PC-9 (cell line): ENCODE measurements around the gene FAM149B1. TPM values are rescaled to one million over a fixed set of nuclear protein-coding genes. Genes with fewer than 3 reads are reported as not detected.

Experiments
- BruUV-seq: library from RNA; stranded (reverse); fragments of 400-500 nt; replicated peaks from 2 replicates; lab custom pipeline; 2021; lab: Mats Ljungman, UMichigan
- CTCF ChIA-PET: fragments of 300-600 bp; sonication (Branson Sonifier 250); formaldehyde crosslinking; loops from one replicate; lab custom pipeline; 2022; ENCODE audit warnings: antibody characterized with exemption; lab: Charles Lee
- POLR2A ChIA-PET: fragments of 300-600 bp; sonication (Branson Sonifier 250); formaldehyde crosslinking; loops from one replicate; lab custom pipeline; 2022; ENCODE audit warnings: antibody characterized with exemption; ENCODE audit not compliant: unreplicated experiment; lab: Charles Lee
- DNase-seq, 2 experiments: peaks; one replicate each; pipeline versions ENCODE4 v3.0.0 to v3.0.0-alpha.2; 2015 to 2022; ENCODE audit warnings: mixed read lengths in 1 of 2
- H2AFZ ChIP-seq: fragments of 200-600 bp; sonication (generic); 2 replicates; pipeline ENCODE4 v1.8.1; 2017; ENCODE audit warnings: antibody characterized with exemption
- H3F3A ChIP-seq: fragments of 200-600 bp; sonication (generic); 2 replicates; pipeline ENCODE4 v1.8.1; 2017; ENCODE audit warnings: antibody characterized with exemption, mild to moderate bottlenecking, low read depth; ENCODE audit not compliant: insufficient read depth
- H3K27ac ChIP-seq: fragments of 200-600 bp; sonication (generic); 2 replicates; pipeline ENCODE4 v1.6.1; 2016; ENCODE audit warnings: mixed run types
- H3K27me3 ChIP-seq: fragments of 200-600 bp; sonication (generic); 2 replicates; pipeline ENCODE4 v1.6.1; 2016; ENCODE audit warnings: low read depth, mixed run types; ENCODE audit not compliant: insufficient read depth
- H3K36me3 ChIP-seq: fragments of 200-600 bp; sonication (generic); 2 replicates; pipeline ENCODE4 v1.6.1; 2016; ENCODE audit warnings: low read depth, mixed run types
- H3K4me1 ChIP-seq: fragments of 200-600 bp; sonication (generic); replicated peaks from 2 replicates; pipeline ENCODE4 v1.6.1; 2016; ENCODE audit warnings: mixed run types; ENCODE audit not compliant: insufficient read depth
- H3K4me2 ChIP-seq: fragments of 200-600 bp; sonication (generic); 2 replicates; pipeline ENCODE4 v1.6.1; 2017; ENCODE audit warnings: mixed run types
- H3K4me3 ChIP-seq: fragments of 200-600 bp; sonication (generic); 2 replicates; pipeline ENCODE4 v1.6.1; 2016; ENCODE audit warnings: mixed run types
- H3K79me2 ChIP-seq: fragments of 200-600 bp; sonication (generic); 2 replicates; pipeline ENCODE4 v1.6.1; 2017; ENCODE audit warnings: low read depth, mixed run types
- H3K9me2 ChIP-seq: fragments of 200-600 bp; sonication (generic); 2 replicates; pipeline ENCODE4 v1.8.1; 2017; ENCODE audit warnings: mild to moderate bottlenecking; ENCODE audit not compliant: insufficient read depth
- H3K9me3 ChIP-seq: fragments of 200-600 bp; sonication (generic); 2 replicates; pipeline ENCODE4 v1.8.1; 2016; ENCODE audit warnings: low read depth; ENCODE audit not compliant: insufficient read depth
- H4K20me1 ChIP-seq: fragments of 200-600 bp; sonication (generic); 2 replicates; pipeline ENCODE4 v1.8.1; 2017; ENCODE audit not compliant: insufficient read depth
- EZH2 ChIP-seq: fragments of 200-600 bp; sonication (generic); IDR thresholded peaks from 2 replicates; pipeline ENCODE4 v1.8.0; 2017; ENCODE audit warnings: antibody characterized with exemption, low read depth
- intact Hi-C: fragments of 100-400 bp; cut with micrococcal nuclease; formaldehyde crosslinking; loops from one replicate; pipeline ENCODE4 v1.10.0; 2022; ENCODE audit not compliant: unreplicated experiment
- total RNA-seq: library from RNA; stranded (reverse); gene quantifications from 2 replicates; pipeline ENCODE4 v1.2.3, GENCODE V29; 2021
- TF ChIP-seq, protein P1 (sequence below): fragments of 200-600 bp; sonication (generic); conservative IDR thresholded peaks from 2 replicates; pipeline ENCODE4 v1.6.1; 2017; ENCODE audit warnings: mixed run types, antibody characterized with exemption, mild to moderate bottlenecking, moderate library complexity

Gene FAM149B1
- total RNA-seq, 1 experiment from 2014 or later, result 22.9 TPM

- H3K79me2 ChIP-seq, result no peaks in the 10 kb centered on the region
- no peak overlapping the region for H2AFZ ChIP-seq
- no peaks in the 10 kb centered on the region for H3K36me3 ChIP-seq
- H3K27ac ChIP-seq, result no peak overlapping the region
- H3K9me3 ChIP-seq, result no peaks in the 10 kb centered on the region
- no peaks in the 10 kb centered on the region for H3F3A ChIP-seq
- no peaks in the 10 kb centered on the region for H3K27me3 ChIP-seq
- no peak overlapping the region for H3K4me2 ChIP-seq
- POLR2A ChIA-PET, result no interaction called here
- TF ChIP-seq, protein P1, sequence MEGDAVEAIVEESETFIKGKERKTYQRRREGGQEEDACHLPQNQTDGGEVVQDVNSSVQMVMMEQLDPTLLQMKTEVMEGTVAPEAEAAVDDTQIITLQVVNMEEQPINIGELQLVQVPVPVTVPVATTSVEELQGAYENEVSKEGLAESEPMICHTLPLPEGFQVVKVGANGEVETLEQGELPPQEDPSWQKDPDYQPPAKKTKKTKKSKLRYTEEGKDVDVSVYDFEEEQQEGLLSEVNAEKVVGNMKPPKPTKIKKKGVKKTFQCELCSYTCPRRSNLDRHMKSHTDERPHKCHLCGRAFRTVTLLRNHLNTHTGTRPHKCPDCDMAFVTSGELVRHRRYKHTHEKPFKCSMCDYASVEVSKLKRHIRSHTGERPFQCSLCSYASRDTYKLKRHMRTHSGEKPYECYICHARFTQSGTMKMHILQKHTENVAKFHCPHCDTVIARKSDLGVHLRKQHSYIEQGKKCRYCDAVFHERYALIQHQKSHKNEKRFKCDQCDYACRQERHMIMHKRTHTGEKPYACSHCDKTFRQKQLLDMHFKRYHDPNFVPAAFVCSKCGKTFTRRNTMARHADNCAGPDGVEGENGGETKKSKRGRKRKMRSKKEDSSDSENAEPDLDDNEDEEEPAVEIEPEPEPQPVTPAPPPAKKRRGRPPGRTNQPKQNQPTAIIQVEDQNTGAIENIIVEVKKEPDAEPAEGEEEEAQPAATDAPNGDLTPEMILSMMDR, result no peak
- TF ChIP-seq EZH2, result no peak
- no TSS peak for BruUV-seq
- H3K4me1 ChIP-seq, result no peaks in the 10 kb centered on the region
- no peaks in the 10 kb centered on the region for H4K20me1 ChIP-seq
- H3K9me2 ChIP-seq, result no peaks in the 10 kb centered on the region
- no peak for DNase-seq
- CTCF ChIA-PET, result no interaction called here
- no peak overlapping the region for H3K4me3 ChIP-seq
- intact Hi-C loops, result no loop called here
Measured at GRCh38 chr10:73289958-73290357, 122.0 kb downstream of the FAM149B1 start.

- Histone ChIP-seq H3K9me3 (peaks cover 4% of the 10 kb centered on the region; the same call in 1 of the 2 replicates), H3K4me3 (no peak overlapping the region), H3K27ac (no peak overlapping the region), H3F3A (no peaks in the 10 kb centered on the region), H4K20me1 (no peaks in the 10 kb centered on the region), H3K4me1 (no peaks in the 10 kb centered on the region), H3K79me2 (no peaks in the 10 kb centered on the region), H3K27me3 (no peaks in the 10 kb centered on the region), H3K36me3 (no peaks in the 10 kb centered on the region), H2AFZ (no peak overlapping the region), H3K4me2 (no peak overlapping the region), H3K9me2 (no peaks in the 10 kb centered on the region)
- CTCF ChIA-PET, result no interaction called here
- TF ChIP-seq, protein P1, result no peak
- no peak for TF ChIP-seq EZH2
- DNase-seq, result no peak
- intact Hi-C loops, result no loop called here
- POLR2A ChIA-PET, result interaction anchor here (0.5 to 0.6 kb wide), 2 partner anchors 30 to 65 kb away, joined by 4 read pairs; partner anchors contain the start of gene CFAP70
- BruUV-seq, result no TSS peak
Measured at GRCh38 chr10:73293461-73293860, 125.5 kb downstream of the FAM149B1 start.

Other genes with a start within 250 kb of the FAM149B1 start
- gene PLA2G12B, start 213.3 kb upstream of the FAM149B1 start, total RNA-seq, result not detected in 2 replicates
- gene P4HA1, start 71.3 kb upstream of the FAM149B1 start, total RNA-seq, result 21.0 and 25.5 TPM in 2 replicates
- gene NUDT13, start 57.7 kb upstream of the FAM149B1 start, total RNA-seq, result 5.2 TPM in 2 replicates
- 29.3 and 33.2 TPM in 2 replicates for gene ECD, start 111 bp upstream of the FAM149B1 start, total RNA-seq
- gene DNAJC9, start 79.1 kb downstream of the FAM149B1 start, total RNA-seq, result 44.8 and 45.6 TPM in 2 replicates
- 148 and 175 TPM in 2 replicates for gene MRPS16, start 84.5 kb downstream of the FAM149B1 start, total RNA-seq
- gene CFAP70, start 190.7 kb downstream of the FAM149B1 start, total RNA-seq, result 3.1 and 4.1 TPM in 2 replicates
- gene ANXA7, start 245.9 kb downstream of the FAM149B1 start, total RNA-seq, result 149 and 154 TPM in 2 replicates